Measurements from ENCODE around the gene PNPLA2.

Gene PNPLA2

GRCh38 chr11:823441-824291 is 5.0 kb downstream of the PNPLA2 start:
- FAIRE-seq, result no peak
- no peak for DNase-seq (ENCODE audit: insufficient read length, low spot score)
- no peak for TF ChIP-seq POLR2A (IDR thresholded peaks at IDR 0.05; ENCODE audit: low read depth, low read length)

GRCh38 chr11:824292-824880 is 5.7 kb downstream of the PNPLA2 start:
- no peak for DNase-seq (ENCODE audit: insufficient read length, low spot score)
- FAIRE-seq, result no peak

GRCh38 chr11:824942-825341 is 6.2 kb downstream of the PNPLA2 start:
- DNase-seq (ENCODE audit: insufficient read length, low spot score) (no peak), FAIRE-seq (no peak)
- TF ChIP-seq POLR2A (IDR thresholded peaks at IDR 0.05; ENCODE audit: low read depth, low read length), result no peak

More at GRCh38 chr11:824292-824880, 5.7 kb downstream of the PNPLA2 start:
- no peak for TF ChIP-seq POLR2A (IDR thresholded peaks at IDR 0.05; ENCODE audit: low read depth, low read length)

- no peak for FAIRE-seq
- no peak for DNase-seq (ENCODE audit: insufficient read length, low spot score)
- TF ChIP-seq POLR2A (IDR thresholded peaks at IDR 0.05; ENCODE audit: low read depth, low read length), result no peak
These were observed 6.9 kb downstream of the PNPLA2 start for GRCh38 chr11:825366-826226.

- DNase-seq (ENCODE audit: insufficient read length, low spot score), result no peak
- FAIRE-seq, result no peak
- no peak for TF ChIP-seq POLR2A (IDR thresholded peaks at IDR 0.05; ENCODE audit: low read depth, low read length)
These were observed 7.5 kb downstream of the PNPLA2 start for GRCh38 chr11:826227-826621.

GRCh38 chr11:826836-827145 is 8.1 kb downstream of the PNPLA2 start:
- no peak for TF ChIP-seq POLR2A (IDR thresholded peaks at IDR 0.05; ENCODE audit: low read depth, low read length)
- FAIRE-seq, result no peak
- DNase-seq (ENCODE audit: insufficient read length, low spot score), result no peak

- FAIRE-seq (no peak), DNase-seq (ENCODE audit: insufficient read length, low spot score) (no peak)
- TF ChIP-seq POLR2A (IDR thresholded peaks at IDR 0.05; ENCODE audit: low read depth, low read length), result no peak
These were observed 8.6 kb downstream of the PNPLA2 start for GRCh38 chr11:827146-827896.

GRCh38 chr11:827897-828192 is 9.1 kb downstream of the PNPLA2 start, which contains the start of gene CRACR2B:
TSS of gene CRACR2B (plus strand) at chr11:827919. CDS start at chr11:828608, 689 bp downstream.
- DNase-seq (ENCODE audit: insufficient read length, low spot score), result no peak
- TF ChIP-seq POLR2A (IDR thresholded peaks at IDR 0.05; ENCODE audit: low read depth, low read length), result no peak
- no peak for FAIRE-seq

- no peak for TF ChIP-seq POLR2A (IDR thresholded peaks at IDR 0.05; ENCODE audit: low read depth, low read length)
- no peak for DNase-seq (ENCODE audit: insufficient read length, low spot score)
- no peak for FAIRE-seq
These were observed 9.9 kb downstream of the PNPLA2 start for GRCh38 chr11:828506-829175.

- TF ChIP-seq POLR2A (IDR thresholded peaks at IDR 0.05; ENCODE audit: low read depth, low read length), result no peak
- FAIRE-seq, result no peak
- DNase-seq (ENCODE audit: insufficient read length, low spot score), result no peak
These were observed 10.6 kb downstream of the PNPLA2 start for GRCh38 chr11:829176-829846.

- FAIRE-seq, result no peak
These were observed 11.2 kb downstream of the PNPLA2 start for GRCh38 chr11:829847-830294.

GRCh38 chr11:830295-831117 is 11.8 kb downstream of the PNPLA2 start:
- FAIRE-seq (no peak), DNase-seq (ENCODE audit: insufficient read length, low spot score) (no peak)
- no peak for TF ChIP-seq POLR2A (IDR thresholded peaks at IDR 0.05; ENCODE audit: low read depth, low read length)

More at GRCh38 chr11:829847-830294, 11.2 kb downstream of the PNPLA2 start:
- no peak for TF ChIP-seq POLR2A (IDR thresholded peaks at IDR 0.05; ENCODE audit: low read depth, low read length)
- no peak for DNase-seq (ENCODE audit: insufficient read length, low spot score)
